Astrocyte of the cerebellum (primary cell): ENCODE results near the gene SPP2.

ENCODE experiments used
- DNase-seq: peaks from one replicate; pipeline ENCODE4 v3.0.0-alpha.2; 2011; ENCODE audit warnings: low read depth
- H3K4me3 ChIP-seq: 2 replicates; pipeline ENCODE4 v1.5.1; 2011; ENCODE audit warnings: mild to moderate bottlenecking, low read depth, low read length, moderate library complexity
- CTCF ChIP-seq: IDR thresholded peaks from 2 replicates; pipeline ENCODE4 v1.5.1; 2012; ENCODE audit warnings: low read length, low read depth, moderate library complexity, mild to moderate bottlenecking; ENCODE audit errors: missing control alignments
- in situ Hi-C: cut with HindIII; loops from 2 replicates; pipeline ENCODE4 v1.10.0; 2017; ENCODE audit warnings: low sequenced_read_pairs

SPP2 gene

GRCh38 chr2:234071664-234072063 is 21.2 kb downstream of the SPP2 start:
- DNase-seq: no peak
- TF ChIP-seq CTCF: no peak
- in situ Hi-C loops: no loop called here
- H3K4me3 ChIP-seq: no peak overlapping the region

GRCh38 chr2:234072454-234072853 is 22.0 kb downstream of the SPP2 start:
- in situ Hi-C loops: no loop called here
- TF ChIP-seq CTCF: no peak
- DNase-seq: no peak
- no peak overlapping the region for H3K4me3 ChIP-seq

GRCh38 chr2:234074751-234075517 is 24.4 kb downstream of the SPP2 start:
- no peak overlapping the region for H3K4me3 ChIP-seq
- no peak for TF ChIP-seq CTCF
- in situ Hi-C loops: no loop called here
- DNase-seq: no peak

GRCh38 chr2:234075518-234075915 is 25.0 kb downstream of the SPP2 start:
- DNase-seq: no peak
- in situ Hi-C loops: no loop called here
- no peak overlapping the region for H3K4me3 ChIP-seq
- TF ChIP-seq CTCF: no peak

- DNase-seq: no peak
- no peak overlapping the region for H3K4me3 ChIP-seq
- in situ Hi-C loops: no loop called here
- TF ChIP-seq CTCF: no peak
These were observed 25.4 kb downstream of the SPP2 start for GRCh38 chr2:234075947-234076346.

- no peak for TF ChIP-seq CTCF
- in situ Hi-C loops: no loop called here
These were observed 25.9 kb downstream of the SPP2 start for GRCh38 chr2:234076451-234076850.

More at GRCh38 chr2:234076451-234076850, 25.9 kb downstream of the SPP2 start:
- H3K4me3 ChIP-seq: no peak overlapping the region
- no peak for DNase-seq
